Renal pelvis (tissue), 12 donors: ENCODE measurements around the gene MIOS. TPM values are rescaled to one million over a fixed set of nuclear protein-coding genes. Genes with fewer than 3 reads are reported as not detected.

Source experiments
- DNase-seq: peaks from one replicate; pipeline ENCODE4 v3.0.0-alpha.2; 2013
- long read RNA-seq, 16 experiments: transcript quantifications; one replicate each; lab custom pipeline, GENCODE V29; 2026
- polyA plus RNA-seq, 3 donors: library from polyadenylated mRNA; unstranded; fragments of 120-200 nt; gene quantifications; one replicate each; pipeline ENCODE4 v1.2.1, GENCODE V29; 2013; ENCODE audit not compliant: insufficient read length in 3 of 3

MIOS gene
- polyA plus RNA-seq = 10 to 100 TPM; 42.0 to 45.2 (median 44.9) TPM
- long read RNA-seq, donor 1, partial matches to known transcripts = 0 of 3 reads
- long read RNA-seq, donor 1, other reads (novel, unspliced or antisense) = 0 of 3 reads
- long read RNA-seq, donor 2, partial matches to known transcripts = 0 of 1 reads
- long read RNA-seq, donor 2, other reads (novel, unspliced or antisense) = 0 of 1 reads
- long read RNA-seq, donor 3, partial matches to known transcripts = 0 of 5 reads
- long read RNA-seq, donor 3, other reads (novel, unspliced or antisense) = 0 of 5 reads
- long read RNA-seq, donor 4, partial matches to known transcripts = 0 of 2 reads
- long read RNA-seq, donor 4, other reads (novel, unspliced or antisense) = 0 of 2 reads
- long read RNA-seq, donor 5, partial matches to known transcripts = 0 of 2 reads
- long read RNA-seq, donor 5, other reads (novel, unspliced or antisense) = 0 of 2 reads
- long read RNA-seq, donor 6, partial matches to known transcripts = 0 of 7 reads
- long read RNA-seq, donor 6, other reads (novel, unspliced or antisense) = 0 of 7 reads
- long read RNA-seq, donor 7, partial matches to known transcripts = 0 of 6 reads
- long read RNA-seq, donor 7, other reads (novel, unspliced or antisense) = 0 of 6 reads
- long read RNA-seq, donor 8, partial matches to known transcripts = 0 of 5 reads
- long read RNA-seq, donor 8, other reads (novel, unspliced or antisense) = 0 of 5 reads
- long read RNA-seq, donor 9, partial matches to known transcripts = 0 of 6 reads
- long read RNA-seq, donor 9, other reads (novel, unspliced or antisense) = 0 of 6 reads
- long read RNA-seq, donor 10, partial matches to known transcripts = 0 of 3 reads
- long read RNA-seq, donor 10, other reads (novel, unspliced or antisense) = 0 of 3 reads
- long read RNA-seq, donor 11, partial matches to known transcripts = 0 of 1 reads
- long read RNA-seq, donor 11, other reads (novel, unspliced or antisense) = 0 of 1 reads
- long read RNA-seq, donor 12, partial matches to known transcripts = 0 of 7 reads
- long read RNA-seq, donor 12, other reads (novel, unspliced or antisense) = 0 of 7 reads
- long read RNA-seq, donor 13, partial matches to known transcripts = 0 of 3 reads
- long read RNA-seq, donor 13, other reads (novel, unspliced or antisense) = 0 of 3 reads
- long read RNA-seq, donor 14, transcript MIOS-202 (12 exons, 3,095 nt) = major isoform, 5 of 16 reads
- long read RNA-seq, donor 14, partial matches to known transcripts = 6 of 16 reads
- long read RNA-seq, donor 14, other reads (novel, unspliced or antisense) = 0 of 16 reads
- long read RNA-seq, donor 15, partial matches to known transcripts = 0 of 7 reads
- long read RNA-seq, donor 15, other reads (novel, unspliced or antisense) = 0 of 7 reads
- long read RNA-seq, donor 16, partial matches to known transcripts = 0 of 4 reads
- long read RNA-seq, donor 16, other reads (novel, unspliced or antisense) = 0 of 4 reads

- DNase-seq = peak; percentile 84
Measured at GRCh38 chr7:7566651-7567611, at the start of gene MIOS. MIOS (plus strand) TSS chr7:7566884; CDS start chr7:7572476, 5,592 bp downstream.

- peak; percentile 60 for DNase-seq
Measured at GRCh38 chr7:7517754-7518153, 48.9 kb upstream of the MIOS start.

DNA sequence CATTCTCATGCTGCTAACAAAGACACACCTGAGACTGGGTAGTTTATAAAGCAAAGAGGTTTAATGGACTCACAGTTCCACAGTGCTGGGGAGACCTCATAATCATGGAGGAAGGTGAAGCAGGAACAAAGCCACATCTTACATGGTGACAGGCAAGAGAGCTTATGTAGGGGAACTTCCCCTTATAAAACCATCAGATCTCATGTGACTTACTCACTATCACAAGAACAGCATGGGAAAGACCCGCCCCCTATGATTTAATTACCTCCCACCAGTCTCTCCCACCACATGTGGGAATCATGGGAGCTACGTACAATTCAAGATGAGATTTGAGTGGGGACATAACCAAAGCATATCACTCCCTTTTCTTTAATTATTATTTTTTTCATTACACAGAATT is 47.6 kb upstream of the MIOS start:
- DNase-seq = no peak

DNA sequence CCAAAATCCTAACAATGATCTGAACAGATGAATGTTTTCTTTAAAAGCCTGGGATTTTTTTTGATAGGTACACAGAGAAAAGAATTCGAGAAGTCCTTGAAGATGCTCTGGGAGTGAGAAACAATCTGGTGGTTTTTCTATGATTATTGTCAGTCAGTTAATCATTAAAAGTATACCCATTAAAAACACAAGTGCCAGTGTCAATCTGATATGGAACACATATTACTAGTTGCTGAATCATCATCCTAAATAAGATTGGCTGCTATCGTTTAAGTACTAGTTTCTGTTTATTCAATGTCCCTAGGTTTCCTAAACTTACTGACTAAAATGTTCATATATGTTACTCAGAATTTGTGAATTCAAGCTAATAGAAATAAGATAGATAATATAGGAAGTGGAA is 47.2 kb upstream of the MIOS start:
- DNase-seq = no peak

GRCh38 chr7:7521259-7521658 is 45.4 kb upstream of the MIOS start:
- no peak for DNase-seq

DNA sequence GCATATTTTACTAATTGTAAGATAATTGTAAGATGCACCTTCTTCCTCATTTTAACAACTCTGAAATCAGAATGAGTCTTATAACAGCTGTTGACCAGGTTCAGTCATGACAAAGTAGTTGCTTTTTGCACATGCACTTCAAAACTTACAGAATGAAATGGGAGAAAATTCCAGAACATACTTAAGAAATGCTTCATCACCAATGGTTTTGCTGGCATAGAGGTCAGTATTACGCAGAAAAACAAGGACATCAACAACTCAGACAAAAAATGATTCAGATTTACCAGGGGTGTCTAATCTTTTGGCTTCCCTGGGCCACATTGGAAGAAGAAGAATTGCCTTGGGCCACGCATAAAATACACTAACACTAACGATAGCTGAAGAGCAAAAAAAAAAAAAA is 44.3 kb upstream of the MIOS start:
- DNase-seq = no peak

GRCh38 chr7:7524121-7524520 is 42.6 kb upstream of the MIOS start:
- DNase-seq = no peak

- DNase-seq = no peak
Measured at GRCh38 chr7:7526006-7526405, 40.7 kb upstream of the MIOS start.

- no peak for DNase-seq
Measured at GRCh38 chr7:7527047-7527446, 39.6 kb upstream of the MIOS start.

DNA sequence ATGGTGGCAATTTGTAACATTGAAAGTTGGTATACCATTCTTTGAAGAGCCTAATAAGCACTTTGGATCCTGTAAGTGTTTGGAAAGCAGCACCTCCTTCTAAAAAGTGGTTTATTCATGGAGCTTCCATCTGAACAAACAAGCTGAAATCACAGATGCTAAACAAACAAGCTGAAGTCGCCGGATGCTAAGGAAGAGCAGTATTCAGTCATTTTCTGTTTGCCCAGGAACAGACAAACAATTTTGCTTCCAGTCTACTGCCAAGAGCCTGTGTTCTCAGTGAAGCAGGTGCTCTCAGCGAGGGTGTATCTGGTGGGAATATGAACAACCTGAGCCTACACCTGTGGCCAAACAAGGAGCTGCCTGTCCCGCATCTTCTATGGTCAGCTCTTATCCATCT is 37.4 kb upstream of the MIOS start:
- no peak for DNase-seq

DNA sequence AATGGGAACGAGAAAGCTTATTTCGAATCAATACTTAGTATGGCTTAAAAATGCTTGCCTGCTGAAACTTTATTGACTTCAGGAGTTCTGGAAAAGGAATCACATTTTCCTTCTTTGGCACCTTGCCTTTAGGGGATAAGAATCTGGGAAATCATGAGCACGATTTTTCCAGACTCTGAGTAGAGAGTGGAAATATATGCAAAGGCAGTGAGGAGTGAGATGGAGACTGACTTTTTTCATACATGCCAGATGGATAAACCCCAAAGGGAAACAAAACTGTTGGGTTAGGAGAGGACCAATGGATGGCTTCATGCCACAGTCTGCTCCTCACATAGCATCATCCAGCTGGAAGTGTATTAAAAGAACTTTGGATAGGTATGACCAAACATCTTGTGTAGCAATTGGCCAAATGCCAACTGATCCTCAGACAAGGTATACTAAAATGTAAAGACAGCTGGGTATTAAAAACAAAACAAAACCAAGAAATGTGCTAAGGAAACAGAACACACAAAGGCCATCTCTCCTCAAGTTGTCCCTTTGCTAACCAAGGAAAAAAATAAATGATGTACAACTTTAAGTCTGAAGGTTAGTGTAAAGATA is 32.8 kb upstream of the MIOS start:
- DNase-seq = no peak

GRCh38 chr7:7535691-7536090 is 31.0 kb upstream of the MIOS start, which contains the start of gene COL28A1:
COL28A1 (minus strand) TSS chr7:7535873; CDS start chr7:7532875, 2,998 bp downstream.
- DNase-seq = no peak

DNA sequence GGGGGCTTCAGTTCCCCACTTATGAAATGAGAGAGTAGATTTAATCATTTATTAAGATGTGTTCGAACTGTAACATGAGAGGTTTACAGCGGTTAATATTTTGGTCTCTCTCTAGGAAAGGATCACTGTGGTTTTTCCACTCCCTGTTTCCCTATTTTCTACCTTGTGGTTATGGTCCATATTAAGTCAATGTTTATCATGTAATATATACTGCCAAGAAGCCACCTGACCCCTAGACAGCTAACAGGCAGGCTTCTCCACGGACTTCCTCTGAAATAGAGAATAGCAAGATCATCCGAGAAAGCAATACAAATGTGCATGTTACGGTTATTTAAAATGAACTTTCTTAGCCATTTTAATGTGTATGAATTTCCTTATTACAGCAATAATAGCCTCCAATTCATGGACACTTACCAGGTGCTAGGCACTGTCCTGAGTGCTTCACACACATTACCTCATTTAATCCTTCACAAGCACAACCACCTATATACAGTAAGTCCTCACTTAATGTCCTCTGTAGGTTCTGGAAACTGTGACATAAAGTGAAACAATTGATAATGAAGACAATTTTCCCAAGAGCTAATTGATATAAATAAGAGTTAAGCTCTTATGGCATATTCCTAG is 30.2 kb upstream of the MIOS start:
- no peak for DNase-seq

DNA sequence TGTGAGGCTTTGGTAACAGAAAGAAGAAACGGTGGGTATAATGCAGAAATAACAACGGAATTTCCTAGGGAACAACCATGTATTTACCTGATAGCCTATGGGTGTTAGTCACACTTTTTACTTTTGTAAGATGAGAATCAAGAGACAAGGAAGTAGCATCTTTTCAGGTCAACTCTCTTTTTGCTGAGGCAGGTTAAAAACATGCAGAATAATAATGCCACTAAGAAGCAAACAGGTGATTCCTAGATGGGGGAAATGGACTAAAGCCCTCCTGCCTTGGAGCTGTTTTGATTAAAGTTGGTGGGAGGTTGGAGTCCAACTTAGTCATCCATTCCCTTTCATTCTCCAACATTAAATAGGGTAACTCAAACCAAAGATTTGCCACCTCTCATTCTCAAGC is 29.0 kb upstream of the MIOS start:
- no peak for DNase-seq

DNA sequence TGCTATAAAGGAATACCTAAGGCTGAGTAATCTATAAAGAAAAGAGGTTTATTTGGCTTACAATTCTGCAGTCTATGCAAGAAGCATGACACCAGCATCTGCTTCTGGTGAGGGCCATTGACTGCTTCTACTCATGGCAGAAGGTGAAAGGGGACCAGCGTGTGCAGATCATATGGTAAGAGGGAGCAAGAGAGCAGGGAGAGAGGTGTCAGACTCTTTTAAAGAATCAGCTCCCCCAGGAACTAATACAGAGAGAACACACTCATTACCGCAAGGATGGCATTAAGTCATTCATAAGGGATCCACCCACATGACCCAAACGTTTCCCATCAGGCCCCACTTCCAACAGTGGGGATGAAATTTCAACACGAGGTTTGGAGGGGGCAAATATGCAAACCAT is 27.5 kb upstream of the MIOS start:
- no peak for DNase-seq

- DNase-seq = no peak
Measured at GRCh38 chr7:7539711-7540110, 27.0 kb upstream of the MIOS start.

DNA sequence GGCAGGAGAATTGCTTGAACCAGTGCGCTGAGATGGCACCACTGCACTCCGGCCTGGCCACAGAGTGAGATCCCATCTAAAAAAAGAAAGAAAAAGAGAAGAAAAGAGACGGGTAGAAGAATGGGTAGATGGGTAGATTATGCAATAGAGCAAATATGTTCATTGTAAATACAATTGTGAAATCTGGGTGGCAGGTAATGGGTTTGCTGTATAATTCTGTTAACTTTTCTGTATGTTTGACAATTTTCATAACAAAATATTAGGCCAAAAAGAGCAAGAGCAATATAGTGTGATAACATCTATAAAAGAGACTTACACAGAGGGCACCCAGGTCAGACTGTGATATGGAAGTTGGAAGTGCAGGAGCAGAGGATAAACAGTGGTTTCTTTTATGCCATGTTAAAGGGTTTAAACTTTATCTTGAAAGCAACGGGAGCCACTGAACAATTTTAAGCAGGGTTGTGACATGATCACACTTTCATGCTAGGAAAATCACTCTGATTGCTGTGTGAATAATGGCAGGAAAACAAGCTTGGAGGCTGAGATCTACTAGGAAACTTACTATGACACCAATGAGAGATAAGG is 24.3 kb upstream of the MIOS start:
- no peak for DNase-seq

DNA sequence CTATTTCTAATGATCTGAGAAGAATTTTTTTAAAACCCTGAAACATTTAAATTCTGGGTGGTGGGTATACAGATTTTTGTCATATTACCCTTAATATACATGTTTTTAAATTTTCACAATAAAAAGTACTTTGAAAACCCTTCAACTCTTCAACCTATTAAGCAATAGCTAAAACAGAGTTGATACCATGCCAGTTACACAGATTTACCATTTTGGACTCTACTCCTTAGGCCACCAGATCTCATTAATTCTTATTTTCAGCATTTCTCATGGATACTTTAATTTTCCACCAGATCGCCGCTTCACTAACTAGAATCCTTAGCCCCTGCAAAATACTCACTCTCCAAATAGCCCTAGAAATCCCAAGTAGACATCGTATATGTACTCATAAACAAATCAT is 18.3 kb upstream of the MIOS start:
- DNase-seq = no peak

DNA sequence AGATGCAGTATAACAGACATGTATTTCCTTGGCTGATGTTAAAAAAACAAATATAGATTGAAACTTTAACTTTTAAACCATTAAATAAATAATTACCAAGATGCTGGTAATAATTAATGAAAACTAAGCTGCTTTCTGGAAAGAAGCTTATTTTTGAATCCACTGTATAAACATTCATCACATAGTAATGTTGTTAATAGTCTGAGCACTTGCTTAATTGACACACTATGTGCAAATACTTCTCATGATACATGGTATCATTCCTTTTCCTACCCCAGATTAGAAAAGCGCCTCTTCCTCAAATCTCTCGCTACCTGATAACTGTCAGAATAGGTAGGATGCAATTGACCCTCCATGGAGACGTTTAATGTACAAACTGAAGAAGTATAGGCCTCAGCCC is 16.0 kb upstream of the MIOS start:
- DNase-seq = no peak
